HepG2 (cell line): ENCODE results near the gene RNF182.

Experiments used
- DDIT3 ChIP-seq: sonication (generic); formaldehyde crosslinking; IDR thresholded peaks from 2 replicates; pipeline ENCODE4 v1.4.0; 2020; ENCODE audit warnings: mild to moderate bottlenecking, missing genetic modification reagents
- FOXP1 ChIP-seq, 2 experiments: fragments of 450-650 bp in 1 of 2; IDR thresholded peaks; 2 replicates each; pipeline ENCODE4 v1.6.1; 2017 to 2018; ENCODE audit warnings: antibody characterized with exemption in 1 of 2
- GATA4 ChIP-seq: sonication (generic); IDR thresholded peaks from 2 replicates; pipeline ENCODE4 v1.6.1; 2016; ENCODE audit warnings: antibody characterized with exemption, low read depth, borderline replicate concordance
- MAFK ChIP-seq, 2 experiments: IDR thresholded peaks in 1 of 2; conservative IDR thresholded peaks in 1 of 2; 2 replicates each; pipeline ENCODE4 v1.6.1; 2011; ENCODE audit warnings: improper control_type of control experiment in 2 of 2, low read length in 2 of 2
- MXI1 ChIP-seq: IDR thresholded peaks from 3 replicates; pipeline ENCODE4 v1.6.1; 2012; ENCODE audit warnings: low read depth, low read length, inconsistent platforms, borderline replicate concordance
- PAX8 ChIP-seq: sonication (generic); formaldehyde crosslinking; IDR thresholded peaks from 2 replicates; pipeline ENCODE4 v1.8.0; 2022; ENCODE audit warnings: mild to moderate bottlenecking, missing genetic modification reagents, borderline replicate concordance
- RCOR2 ChIP-seq: IDR thresholded peaks from 2 replicates; pipeline ENCODE4 v1.6.1; 2016; ENCODE audit warnings: missing biosample characterization, missing genetic modification reagents
- SALL2 ChIP-seq: sonication (generic); formaldehyde crosslinking; IDR thresholded peaks from 2 replicates; pipeline ENCODE4 v1.8.1; 2023; ENCODE audit warnings: mild to moderate bottlenecking, missing genetic modification reagents, inconsistent platforms
- TCF7L2 ChIP-seq: IDR thresholded peaks from 2 replicates; pipeline ENCODE4 v1.6.1; 2011; ENCODE audit warnings: mild to moderate bottlenecking, low read depth, low read length, moderate library complexity
- ZBTB21 ChIP-seq: sonication (generic); formaldehyde crosslinking; IDR thresholded peaks from 2 replicates; pipeline ENCODE4 v1.4.0; 2020; ENCODE audit warnings: missing genetic modification reagents
- ZNF407 ChIP-seq: sonication (generic); formaldehyde crosslinking; IDR thresholded peaks from one replicate; pipeline ENCODE4 v1.5.1; 2020; ENCODE audit warnings: mild to moderate bottlenecking, missing genetic modification reagents; ENCODE audit errors: not compliant biosample characterization
- TF ChIP-seq, protein P1 (sequence below): sonication (generic); formaldehyde crosslinking; IDR thresholded peaks from 2 replicates; pipeline ENCODE4 v1.5.0; 2020; ENCODE audit warnings: mild to moderate bottlenecking, missing genetic modification reagents, moderate library complexity
- TF ChIP-seq, protein P2 (sequence below): fragments of 450-650 bp; IDR thresholded peaks from 2 replicates; pipeline ENCODE4 v1.6.1; 2016

- no peak for TF ChIP-seq PAX8 (CRISPR knock-in tag)
- no peak for TF ChIP-seq TCF7L2
- TF ChIP-seq, protein P1, sequence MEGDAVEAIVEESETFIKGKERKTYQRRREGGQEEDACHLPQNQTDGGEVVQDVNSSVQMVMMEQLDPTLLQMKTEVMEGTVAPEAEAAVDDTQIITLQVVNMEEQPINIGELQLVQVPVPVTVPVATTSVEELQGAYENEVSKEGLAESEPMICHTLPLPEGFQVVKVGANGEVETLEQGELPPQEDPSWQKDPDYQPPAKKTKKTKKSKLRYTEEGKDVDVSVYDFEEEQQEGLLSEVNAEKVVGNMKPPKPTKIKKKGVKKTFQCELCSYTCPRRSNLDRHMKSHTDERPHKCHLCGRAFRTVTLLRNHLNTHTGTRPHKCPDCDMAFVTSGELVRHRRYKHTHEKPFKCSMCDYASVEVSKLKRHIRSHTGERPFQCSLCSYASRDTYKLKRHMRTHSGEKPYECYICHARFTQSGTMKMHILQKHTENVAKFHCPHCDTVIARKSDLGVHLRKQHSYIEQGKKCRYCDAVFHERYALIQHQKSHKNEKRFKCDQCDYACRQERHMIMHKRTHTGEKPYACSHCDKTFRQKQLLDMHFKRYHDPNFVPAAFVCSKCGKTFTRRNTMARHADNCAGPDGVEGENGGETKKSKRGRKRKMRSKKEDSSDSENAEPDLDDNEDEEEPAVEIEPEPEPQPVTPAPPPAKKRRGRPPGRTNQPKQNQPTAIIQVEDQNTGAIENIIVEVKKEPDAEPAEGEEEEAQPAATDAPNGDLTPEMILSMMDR (CRISPR knock-in tag): no peak
- TF ChIP-seq SALL2 (CRISPR knock-in tag): no peak
- TF ChIP-seq ZNF407 (CRISPR knock-in tag): no peak
- TF ChIP-seq, protein P2, sequence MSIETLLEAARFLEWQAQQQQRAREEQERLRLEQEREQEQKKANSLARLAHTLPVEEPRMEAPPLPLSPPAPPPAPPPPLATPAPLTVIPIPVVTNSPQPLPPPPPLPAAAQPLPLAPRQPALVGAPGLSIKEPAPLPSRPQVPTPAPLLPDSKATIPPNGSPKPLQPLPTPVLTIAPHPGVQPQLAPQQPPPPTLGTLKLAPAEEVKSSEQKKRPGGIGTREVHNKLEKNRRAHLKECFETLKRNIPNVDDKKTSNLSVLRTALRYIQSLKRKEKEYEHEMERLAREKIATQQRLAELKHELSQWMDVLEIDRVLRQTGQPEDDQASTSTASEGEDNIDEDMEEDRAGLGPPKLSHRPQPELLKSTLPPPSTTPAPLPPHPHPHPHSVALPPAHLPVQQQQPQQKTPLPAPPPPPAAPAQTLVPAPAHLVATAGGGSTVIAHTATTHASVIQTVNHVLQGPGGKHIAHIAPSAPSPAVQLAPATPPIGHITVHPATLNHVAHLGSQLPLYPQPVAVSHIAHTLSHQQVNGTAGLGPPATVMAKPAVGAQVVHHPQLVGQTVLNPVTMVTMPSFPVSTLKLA: no peak
- TF ChIP-seq MAFK (conservative IDR thresholded peaks at IDR 0.05 in 1 of 2, IDR thresholded peaks at IDR 0.05 in 1 of 2; ENCODE audit: low read length in 2 of 2): no peak; a peak in 1 of 4 replicates
- no peak for TF ChIP-seq GATA4
- no peak for TF ChIP-seq MXI1
- TF ChIP-seq FOXP1 (IDR thresholded peaks at IDR 0.05): no peak
- no peak for TF ChIP-seq FOXP1 (CRISPR knock-in tag; IDR thresholded peaks at IDR 0.05)
- TF ChIP-seq ZBTB21: no peak
- no peak for TF ChIP-seq RCOR2 (CRISPR knock-in tag)
- no peak for TF ChIP-seq DDIT3 (CRISPR knock-in tag)
These were observed 8.0 kb downstream of the RNF182 start for GRCh38 chr6:13932785-13933184.
